Measurements from ENCODE around the gene KRTAP3-2. TPM values are rescaled to one million over a fixed set of nuclear protein-coding genes. Genes with fewer than 3 reads are reported as not detected.

The KRTAP3-2 gene
- total RNA-seq, 1 donor from 2014 or later, result not detected

DNA sequence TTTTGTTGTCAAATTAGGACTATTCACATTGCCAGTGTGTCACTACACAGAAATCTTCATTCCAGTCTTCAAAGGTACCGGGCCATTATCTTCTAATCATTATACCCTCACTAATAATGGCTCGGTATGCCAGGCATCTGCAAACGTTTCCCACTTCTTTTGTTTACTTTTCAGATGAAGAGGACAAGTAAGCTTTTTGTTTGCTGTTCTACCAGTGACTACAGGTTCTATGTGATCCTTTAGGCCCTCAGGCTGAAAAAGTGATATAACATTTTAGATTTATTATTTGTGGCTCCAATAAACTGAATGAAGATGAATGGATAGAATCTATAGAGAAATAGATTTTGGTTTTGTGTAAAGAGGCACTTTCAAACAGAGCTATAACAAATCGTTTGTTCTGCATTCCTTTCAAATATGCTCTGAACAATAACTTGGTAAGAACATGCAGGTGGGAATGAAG is 9.6 kb upstream of the KRTAP3-2 start:
- no peak for DNase-seq (ENCODE audit: low spot score)
- TF ChIP-seq, protein P1, sequence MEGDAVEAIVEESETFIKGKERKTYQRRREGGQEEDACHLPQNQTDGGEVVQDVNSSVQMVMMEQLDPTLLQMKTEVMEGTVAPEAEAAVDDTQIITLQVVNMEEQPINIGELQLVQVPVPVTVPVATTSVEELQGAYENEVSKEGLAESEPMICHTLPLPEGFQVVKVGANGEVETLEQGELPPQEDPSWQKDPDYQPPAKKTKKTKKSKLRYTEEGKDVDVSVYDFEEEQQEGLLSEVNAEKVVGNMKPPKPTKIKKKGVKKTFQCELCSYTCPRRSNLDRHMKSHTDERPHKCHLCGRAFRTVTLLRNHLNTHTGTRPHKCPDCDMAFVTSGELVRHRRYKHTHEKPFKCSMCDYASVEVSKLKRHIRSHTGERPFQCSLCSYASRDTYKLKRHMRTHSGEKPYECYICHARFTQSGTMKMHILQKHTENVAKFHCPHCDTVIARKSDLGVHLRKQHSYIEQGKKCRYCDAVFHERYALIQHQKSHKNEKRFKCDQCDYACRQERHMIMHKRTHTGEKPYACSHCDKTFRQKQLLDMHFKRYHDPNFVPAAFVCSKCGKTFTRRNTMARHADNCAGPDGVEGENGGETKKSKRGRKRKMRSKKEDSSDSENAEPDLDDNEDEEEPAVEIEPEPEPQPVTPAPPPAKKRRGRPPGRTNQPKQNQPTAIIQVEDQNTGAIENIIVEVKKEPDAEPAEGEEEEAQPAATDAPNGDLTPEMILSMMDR (IDR thresholded peaks at IDR 0.05), result no peak
- no peaks in the 10 kb centered on the region for H3K9me3 Mint-ChIP-seq (ENCODE audit: low read depth)
- H3K36me3 Mint-ChIP-seq (ENCODE audit: low read depth), result no peaks in the 10 kb centered on the region
- H3K4me3 Mint-ChIP-seq (ENCODE audit: unreplicated experiment), result no peak overlapping the region
- H3K27ac Mint-ChIP-seq (ENCODE audit: unreplicated experiment), result no peak overlapping the region
- peaks cover 4% of the 10 kb centered on the region for H3K4me1 Mint-ChIP-seq (ENCODE audit: low read depth)
- peaks cover 2% of the 10 kb centered on the region for H3K27me3 Mint-ChIP-seq (ENCODE audit: low read depth)

DNA sequence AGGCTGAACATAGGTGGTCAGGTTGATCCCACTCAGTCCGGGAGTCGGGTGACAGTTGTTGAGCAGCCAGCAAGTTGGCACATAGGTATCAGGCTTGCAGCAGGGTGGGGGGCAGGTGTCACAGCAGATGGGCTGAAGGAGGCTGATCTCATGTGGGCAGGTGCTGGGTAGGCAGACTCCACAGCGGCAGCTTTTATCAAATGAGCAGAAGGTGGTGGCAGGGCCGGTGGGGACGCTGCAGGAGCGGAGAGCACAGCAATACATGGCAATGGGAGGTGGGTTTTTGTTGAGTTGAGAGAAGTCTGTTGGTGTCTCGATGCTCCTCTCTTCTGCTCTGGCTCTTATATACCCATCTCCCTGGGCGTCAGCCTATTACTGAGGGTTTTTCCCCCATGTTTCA is 9.1 kb upstream of the KRTAP3-2 start, which contains the start of gene KRTAP3-1:
TSS of gene KRTAP3-1 (minus strand) at position 318 of the 400 bp plus-strand sequence. CDS start at position 264, 54 bp downstream.
- DNase-seq (ENCODE audit: low spot score), result no peak
- Mint-ChIP-seq H3K27ac (ENCODE audit: unreplicated experiment) (no peak within 1 kb of the TSS), H3K27me3 (ENCODE audit: low read depth) (peaks cover 2% of the 10 kb centered on the region), H3K4me1 (ENCODE audit: low read depth) (peaks cover 4% of the 10 kb centered on the region), H3K9me3 (ENCODE audit: low read depth) (no peaks in the 10 kb centered on the region), H3K4me3 (ENCODE audit: unreplicated experiment) (no peak within 1 kb of the TSS), H3K36me3 (ENCODE audit: low read depth) (no peaks in the 10 kb centered on the region)
- TF ChIP-seq, protein P1 (IDR thresholded peaks at IDR 0.05), result no peak

GRCh38 chr17:41004397-41004796 is 4.7 kb upstream of the KRTAP3-2 start:
- no peak overlapping the region for H3K27ac Mint-ChIP-seq (ENCODE audit: unreplicated experiment)

GRCh38 chr17:41003926-41004325 is 4.2 kb upstream of the KRTAP3-2 start:
- Mint-ChIP-seq H3K27ac (ENCODE audit: unreplicated experiment) (no peak overlapping the region), H3K27me3 (ENCODE audit: low read depth) (peaks cover 2% of the 10 kb centered on the region), H3K36me3 (ENCODE audit: low read depth) (no peaks in the 10 kb centered on the region), H3K4me1 (ENCODE audit: low read depth) (peaks cover 3% of the 10 kb centered on the region), H3K4me3 (ENCODE audit: unreplicated experiment) (no peak overlapping the region), H3K9me3 (ENCODE audit: low read depth) (no peaks in the 10 kb centered on the region)
- no peak for DNase-seq (ENCODE audit: low spot score)
- TF ChIP-seq, protein P1 (IDR thresholded peaks at IDR 0.05), result no peak

More at GRCh38 chr17:41004397-41004796, 4.7 kb upstream of the KRTAP3-2 start:
- TF ChIP-seq, protein P1 (IDR thresholded peaks at IDR 0.05), result no peak
- Mint-ChIP-seq H3K9me3 (ENCODE audit: low read depth) (no peaks in the 10 kb centered on the region), H3K4me1 (ENCODE audit: low read depth) (peaks cover 3% of the 10 kb centered on the region), H3K4me3 (ENCODE audit: unreplicated experiment) (no peak overlapping the region), H3K27me3 (ENCODE audit: low read depth) (peaks cover 2% of the 10 kb centered on the region), H3K36me3 (ENCODE audit: low read depth) (no peaks in the 10 kb centered on the region)
- no peak for DNase-seq (ENCODE audit: low spot score)

DNA sequence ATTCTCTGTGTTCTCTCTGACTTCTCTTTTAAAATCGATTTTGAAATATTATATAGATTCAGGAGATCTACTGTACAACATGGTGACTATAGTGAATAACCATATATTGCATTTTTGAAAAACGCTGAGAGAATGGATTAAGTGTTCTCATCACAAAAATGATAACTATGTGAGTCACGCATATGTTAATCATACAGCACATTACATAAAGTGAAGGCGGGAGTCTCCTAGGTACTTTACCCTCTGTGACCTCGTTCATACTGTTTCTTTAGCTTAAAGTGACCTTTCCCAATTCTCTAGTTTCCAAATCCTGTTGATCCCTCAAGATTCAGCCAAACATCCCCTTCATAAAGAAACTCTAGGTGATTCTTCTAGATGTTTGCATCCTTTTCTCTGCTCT is 3.1 kb upstream of the KRTAP3-2 start:
- no peaks in the 10 kb centered on the region for H3K9me3 Mint-ChIP-seq (ENCODE audit: low read depth)
- DNase-seq (ENCODE audit: low spot score), result no peak
- no peak overlapping the region for H3K4me3 Mint-ChIP-seq (ENCODE audit: unreplicated experiment)
- H3K27me3 Mint-ChIP-seq (ENCODE audit: low read depth), result peaks cover 2% of the 10 kb centered on the region
- no peaks in the 10 kb centered on the region for H3K36me3 Mint-ChIP-seq (ENCODE audit: low read depth)
- TF ChIP-seq, protein P1 (IDR thresholded peaks at IDR 0.05), result no peak
- H3K27ac Mint-ChIP-seq (ENCODE audit: unreplicated experiment), result no peak overlapping the region
- H3K4me1 Mint-ChIP-seq (ENCODE audit: low read depth), result peaks cover 3% of the 10 kb centered on the region
